Uterus (tissue), 4 donors: ENCODE results near the gene TPM1. TPM values are rescaled to one million over a fixed set of nuclear protein-coding genes. Genes with fewer than 3 reads are reported as not detected.

ENCODE experiments used
- DNase-seq, 2 donors: peaks; one replicate each; pipeline ENCODE4 v3.0.0-alpha.2; 2019 to 2020
- H3K27ac ChIP-seq, 2 donors: fragments of 200-600 bp; sonication (generic); 1 replicate in 1 of 2; 2 replicates in 1 of 2; pipeline ENCODE4 v1.5.1; 2016 to 2018
- H3K27me3 ChIP-seq, 2 donors: fragments of 200-600 bp; sonication (generic); one replicate each; pipeline ENCODE4 v1.5.1; 2018 to 2019; ENCODE audit warnings: control low read depth in 1 of 2
- H3K36me3 ChIP-seq, 2 donors: fragments of 200-600 bp; sonication (generic); one replicate each; pipeline ENCODE4 v1.5.1; 2019; ENCODE audit warnings: control low read depth in 1 of 2
- H3K4me1 ChIP-seq, 2 donors: fragments of 200-600 bp; sonication (generic); one replicate each; pipeline ENCODE4 v1.5.1; 2018 to 2019; ENCODE audit warnings: control low read depth in 1 of 2
- H3K4me3 ChIP-seq, 2 donors: fragments of 200-600 bp; sonication (generic); 1 replicate in 1 of 2; 2 replicates in 1 of 2; pipeline ENCODE4 v1.5.1; 2018 to 2019; ENCODE audit warnings: mild to moderate bottlenecking in 1 of 2
- H3K9me3 ChIP-seq, 2 donors: fragments of 200-600 bp; sonication (generic); one replicate each; pipeline ENCODE4 v1.5.1; 2019; ENCODE audit warnings: control low read depth in 1 of 2
- CTCF ChIP-seq, 4 experiments: fragments of 200-600 bp in 2 of 4; fragments of 450-650 bp in 2 of 4; sonication (generic) in 2 of 4; IDR thresholded peaks; one replicate each; pipeline ENCODE4 v1.5.1; 2016 to 2019; ENCODE audit warnings: antibody characterized with exemption in 4 of 4, mild to moderate bottlenecking in 2 of 4, moderate library complexity in 1 of 4
- POLR2A ChIP-seq, 2 donors: fragments of 450-650 bp; IDR thresholded peaks; one replicate each; pipeline ENCODE4 v1.6.1; 2016; ENCODE audit warnings: antibody characterized with exemption in 2 of 2, mild to moderate bottlenecking in 1 of 2, moderate library complexity in 1 of 2
- intact Hi-C: fragments of 100-400 bp; cut with DNase I; formaldehyde crosslinking; loops from one replicate; pipeline ENCODE4 v1.15.1; 2023; ENCODE audit warnings: low total_unique reads
- total RNA-seq, 4 donors: library from RNA; depleted of rRNA in 3 of 4; stranded (reverse); fragments of >200 nt in 3 of 4; gene quantifications; one replicate each; pipeline versions ENCODE4 v1.1.0 to v1.2.4, GENCODE V29; 2014 to 2023
- donor health status: DM: yes; HTN: yes; CAD: no.

Gene TPM1
- total RNA-seq, 4 donors from 2014 or later = 622 to 1,998 (median 1,003) TPM

- H3K36me3 ChIP-seq = no peaks in the 10 kb centered on the region
- no peak for DNase-seq
- intact Hi-C loops = no loop called here
- no peak for TF ChIP-seq POLR2A (IDR thresholded peaks at IDR 0.05)
- no peak for TF ChIP-seq CTCF (IDR thresholded peaks at IDR 0.05)
- peak overlapping the region; percentile 97 to 98 for H3K27ac ChIP-seq
- no peaks in the 10 kb centered on the region for H3K9me3 ChIP-seq
- H3K4me1 ChIP-seq = peaks cover 8 to 29% of the 10 kb centered on the region in 2 donors
- H3K4me3 ChIP-seq = peak overlapping the region in 1 of 2 donors; percentile 77
- no peaks in the 10 kb centered on the region for H3K27me3 ChIP-seq
Measured at GRCh38 chr15:63050731-63051155, 8.2 kb downstream of the TPM1 start.

- Histone ChIP-seq H3K4me3 (peak overlapping the region in 1 of 2 donors; percentile 77), H3K36me3 (no peaks in the 10 kb centered on the region), H3K9me3 (no peaks in the 10 kb centered on the region), H3K4me1 (peaks cover 11 to 29% of the 10 kb centered on the region in 2 donors), H3K27ac (peak overlapping the region; percentile 97 to 98), H3K27me3 (no peaks in the 10 kb centered on the region)
- TF ChIP-seq POLR2A (IDR thresholded peaks at IDR 0.05) (no peak), CTCF (IDR thresholded peaks at IDR 0.05) (no peak)
- intact Hi-C loops = no loop called here
- DNase-seq = peak in 1 of 2 donors; percentile 73
Measured at GRCh38 chr15:63051156-63052066, 8.9 kb downstream of the TPM1 start.

GRCh38 chr15:63052077-63052841 is 9.7 kb downstream of the TPM1 start:
- Histone ChIP-seq H3K27ac (peak overlapping the region; percentile 97 to 98), H3K9me3 (no peaks in the 10 kb centered on the region), H3K4me3 (no peak overlapping the region), H3K36me3 (no peaks in the 10 kb centered on the region), H3K4me1 (peaks cover 11 to 34% of the 10 kb centered on the region in 2 donors), H3K27me3 (no peaks in the 10 kb centered on the region)
- TF ChIP-seq CTCF (IDR thresholded peaks at IDR 0.05) (no peak), POLR2A (IDR thresholded peaks at IDR 0.05) (no peak)
- DNase-seq = no peak
- intact Hi-C loops = no loop called here

GRCh38 chr15:63052961-63053698 is 10.6 kb downstream of the TPM1 start:
- TF ChIP-seq CTCF (IDR thresholded peaks at IDR 0.05) = no peak
- peak in 1 of 2 donors; percentile 12 for TF ChIP-seq POLR2A (IDR thresholded peaks at IDR 0.05)
- intact Hi-C loops = no loop called here
- no peaks in the 10 kb centered on the region for H3K36me3 ChIP-seq
- H3K27me3 ChIP-seq = no peaks in the 10 kb centered on the region
- peaks cover 11 to 34% of the 10 kb centered on the region in 2 donors for H3K4me1 ChIP-seq
- no peaks in the 10 kb centered on the region for H3K9me3 ChIP-seq
- H3K27ac ChIP-seq = peak overlapping the region; percentile 97 to 98
- H3K4me3 ChIP-seq = no peak overlapping the region
- DNase-seq = peak; percentile 67 to 81
